ENCODE results near the gene MYO9A.

GRCh38 chr15:71920573-71920972 lies 197.4 kb downstream of the MYO9A start:
- no peak for TF ChIP-seq CTCF (IDR thresholded peaks at IDR 0.05)
- no peak for TF ChIP-seq POLR2A (IDR thresholded peaks at IDR 0.05)

Data from breast epithelium (tissue), 3 donors.